ENCODE data around the gene CRIP2. TPM values are rescaled to one million over a fixed set of nuclear protein-coding genes. Genes with fewer than 3 reads are reported as not detected.

Gene CRIP2
- total and polyA plus RNA-seq, 7 donors = 23.1 to 71.8 (median 32.2) TPM

- H3K36me3 ChIP-seq (ENCODE audit: insufficient read depth in 1 of 2, low read depth in 1 of 2) = no peaks in the 10 kb centered on the region
- intact Hi-C loops (cut with DNase I) = loop anchor here (5.0 to 10.0 kb wide), 2 partner anchors 34 to 808 kb away; partner anchors contain the start of genes INF2 (in 1 of the 2) and TMEM121 (in 1 of the 2)
- DNase-seq (peak; percentile 13 to 56), ATAC-seq (no peak)
- H3K27ac ChIP-seq = no peak overlapping the region
- H3K4me3 ChIP-seq = no peak overlapping the region
- no peaks in the 10 kb centered on the region for H3K27me3 ChIP-seq (ENCODE audit: insufficient read depth in 3 of 3, low read length in 2 of 3)
- H3K9me3 ChIP-seq = no peaks in the 10 kb centered on the region
- 88 to 93% (median 89%) methylated on average over 16 to 20 of the region's 20 CpGs for WGBS, 3 donors
- no peak for TF ChIP-seq CTCF (IDR thresholded peaks at IDR 0.05)
- H3K4me1 ChIP-seq = peaks cover 19% of the 10 kb centered on the region
Measured at GRCh38 chr14:105492971-105493871, 18.6 kb downstream of the CRIP2 start.

- Histone ChIP-seq H3K27me3 (ENCODE audit: insufficient read depth in 3 of 3, low read length in 2 of 3) (no peaks in the 10 kb centered on the region), H3K36me3 (ENCODE audit: insufficient read depth in 1 of 2, low read depth in 1 of 2) (no peaks in the 10 kb centered on the region), H3K27ac (no peak overlapping the region), H3K4me3 (no peak overlapping the region), H3K9me3 (no peaks in the 10 kb centered on the region), H3K4me1 (peaks cover 19% of the 10 kb centered on the region)
- TF ChIP-seq CTCF (IDR thresholded peaks at IDR 0.05) = no peak
- 86 to 95% (median 86%) methylated on average over 12 to 16 of the region's 16 CpGs for whole genome bisulfite sequencing, 3 donors
- ATAC-seq (no peak), DNase-seq (peak; percentile 15 to 43)
- intact Hi-C loops (cut with DNase I) = loop anchor here (5.0 to 10.0 kb wide), 2 partner anchors 33 to 809 kb away; partner anchors contain the start of genes INF2 (in 1 of the 2) and TMEM121 (in 1 of the 2)
Measured at GRCh38 chr14:105493921-105494605, 19.4 kb downstream of the CRIP2 start.

GRCh38 chr14:105494606-105494929, 19.9 kb downstream of the CRIP2 start:
- Histone ChIP-seq H3K36me3 (ENCODE audit: insufficient read depth in 1 of 2, low read depth in 1 of 2) (no peaks in the 10 kb centered on the region), H3K27me3 (ENCODE audit: insufficient read depth in 3 of 3, low read length in 2 of 3) (no peaks in the 10 kb centered on the region), H3K4me1 (peaks cover 15% of the 10 kb centered on the region), H3K27ac (no peak overlapping the region), H3K9me3 (no peaks in the 10 kb centered on the region), H3K4me3 (no peak overlapping the region)
- WGBS, 3 donors = 87 to 96% (median 90%) methylated on average over 6 of the region's 6 CpGs
- no peak for TF ChIP-seq CTCF (IDR thresholded peaks at IDR 0.05)
- intact Hi-C loops (cut with DNase I) = loop anchor here (5.0 to 10.0 kb wide), 2 partner anchors 33 to 810 kb away; partner anchors contain the start of genes INF2 (in 1 of the 2) and TMEM121 (in 1 of the 2)
- ATAC-seq = no peak
- peak in 1 of 2 donors; percentile 47 for DNase-seq

- intact Hi-C loops (cut with DNase I) = loop anchor here in 1 of 2 donors (10.0 kb wide), 1 partner anchor 811 kb away; the partner anchor contains the start of gene INF2
- no peak for TF ChIP-seq CTCF (IDR thresholded peaks at IDR 0.05)
- Histone ChIP-seq H3K4me1 (peaks cover 15% of the 10 kb centered on the region), H3K27ac (no peak overlapping the region), H3K27me3 (ENCODE audit: insufficient read depth in 3 of 3, low read length in 2 of 3) (no peaks in the 10 kb centered on the region), H3K4me3 (no peak overlapping the region), H3K9me3 (no peaks in the 10 kb centered on the region), H3K36me3 (ENCODE audit: insufficient read depth in 1 of 2, low read depth in 1 of 2) (no peaks in the 10 kb centered on the region)
- DNase-seq (peak; percentile 38 to 80), ATAC-seq (peak in 1 of 4 donors; percentile 17)
- 33 to 37% (median 36%) methylated on average over 16 to 18 of the region's 18 CpGs for WGBS, 3 donors
Measured at GRCh38 chr14:105495101-105495989, 20.7 kb downstream of the CRIP2 start.
